NCI-H1417 (cell line): ENCODE results near the gene PYY.
"Not testable (repeated sequence)": the region's sequence is repeated elsewhere in the genome, so short reads cannot be mapped to it uniquely, and the experiment has no call there.

ENCODE experiments used
- DNase-seq, 3 experiments: peaks; one replicate each; lab custom pipeline; 2025; lab: John Stamatoyannopoulos, UW

PYY gene

DNA sequence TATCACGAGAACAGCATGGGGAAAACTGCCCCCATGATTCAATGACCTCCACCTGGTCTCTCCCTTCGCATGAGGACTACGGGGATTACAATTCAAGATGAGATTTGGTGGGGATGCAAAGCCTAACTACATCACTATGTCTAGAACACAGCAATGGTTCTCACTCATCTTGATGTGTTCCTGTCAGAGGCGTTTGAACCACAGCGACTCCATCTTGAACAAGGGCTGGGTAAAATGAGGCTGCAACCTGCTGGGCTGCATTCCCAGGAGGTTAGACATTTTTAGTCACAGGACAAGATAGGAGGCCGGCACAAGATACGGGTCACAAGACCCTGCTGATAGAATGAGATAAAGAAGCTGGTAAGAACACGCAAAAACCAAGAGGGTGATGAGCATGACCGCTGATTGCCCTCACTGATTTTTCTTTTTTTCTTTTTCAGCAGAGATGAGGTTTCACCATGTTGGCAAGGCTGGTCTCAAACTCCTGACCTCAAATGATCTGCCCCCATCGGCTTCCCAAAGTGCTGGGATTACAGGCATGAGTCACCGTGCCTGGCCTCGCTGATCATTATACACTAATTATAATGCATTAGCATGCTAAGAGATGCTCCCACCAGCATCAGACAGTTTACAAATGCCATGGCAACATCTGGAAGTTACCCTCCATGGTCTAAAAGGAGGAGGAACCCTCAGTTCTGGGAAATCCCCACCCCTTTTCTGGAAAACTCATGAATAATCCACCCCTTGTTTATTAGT lies 8.5 kb downstream of the PYY start:
- no peak for DNase-seq

GRCh38 chr17:43942051-43942685 lies 11.6 kb downstream of the PYY start, which contains the start of gene PPY:
Gene PPY, minus strand, starts transcription at chr17:43942476. Its CDS starts 822 bp downstream, at chr17:43941654.
- no peak for DNase-seq

DNA sequence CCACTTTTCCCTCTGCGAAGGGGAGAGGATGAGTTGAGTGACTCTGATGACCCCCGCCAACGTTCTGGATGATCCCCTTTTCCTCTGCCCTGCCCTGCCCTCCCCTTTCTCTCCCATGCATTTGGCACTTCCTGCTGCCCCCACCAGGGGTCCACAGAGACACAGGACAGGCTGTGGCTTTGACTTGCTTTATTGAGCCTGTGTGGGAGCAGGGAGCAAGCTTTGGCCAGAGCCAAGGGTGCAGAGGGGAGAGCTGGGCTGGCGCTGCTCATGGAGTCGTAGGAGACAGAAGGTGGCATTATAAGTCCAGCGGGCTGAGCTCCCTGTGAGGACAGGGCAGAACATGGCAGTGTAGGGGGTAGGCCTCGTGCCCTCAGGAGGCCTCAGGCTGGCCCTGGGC lies 13.1 kb downstream of the PYY start:
- peak in 2 of 3 experiments; percentile 37 to 59 for DNase-seq

- no peak for DNase-seq
Observed at GRCh38 chr17:43939886-43940285, 13.9 kb downstream of the PYY start.

DNA sequence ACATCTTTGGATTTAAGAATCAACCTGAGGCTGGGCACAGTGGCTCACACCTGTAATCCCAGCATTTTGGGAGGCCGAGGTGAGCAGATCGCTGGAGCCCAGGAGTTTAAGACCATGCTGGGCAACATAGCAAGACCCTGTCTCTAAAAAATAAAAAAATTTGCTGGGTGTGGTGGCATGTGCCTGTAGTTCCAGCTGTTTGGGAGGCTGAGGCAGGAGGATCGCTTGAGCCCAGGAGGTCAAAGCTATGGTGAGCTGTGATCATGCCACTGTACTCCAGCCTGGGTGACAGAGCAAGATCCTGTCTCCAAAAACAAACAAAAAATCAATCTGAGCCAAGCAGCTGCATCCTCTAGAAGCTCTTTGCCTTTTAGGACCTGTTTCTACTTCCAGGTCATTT lies 14.3 kb downstream of the PYY start:
- peak in 1 of 3 experiments; percentile 4 for DNase-seq

DNA sequence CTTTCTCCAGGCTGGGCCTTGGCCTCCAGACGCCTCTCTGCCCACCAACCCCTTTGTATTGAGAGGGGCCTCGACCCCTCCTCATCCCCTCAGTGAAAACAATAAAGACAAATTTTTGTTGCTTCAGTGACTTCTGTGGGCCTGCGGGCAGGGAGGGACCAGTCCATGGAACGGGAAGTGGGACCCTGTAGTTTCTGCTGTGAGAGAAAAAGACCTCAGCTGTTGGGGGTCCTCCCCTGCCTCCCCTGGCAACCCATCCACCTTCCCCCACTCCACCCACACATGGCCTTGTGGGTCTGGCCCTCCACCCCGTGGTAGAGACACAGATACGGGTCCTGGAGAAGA lies 14.9 kb downstream of the PYY start:
- no peak for DNase-seq

- no peak for DNase-seq
Observed at GRCh38 chr17:43936434-43936833, 17.3 kb downstream of the PYY start.

DNA sequence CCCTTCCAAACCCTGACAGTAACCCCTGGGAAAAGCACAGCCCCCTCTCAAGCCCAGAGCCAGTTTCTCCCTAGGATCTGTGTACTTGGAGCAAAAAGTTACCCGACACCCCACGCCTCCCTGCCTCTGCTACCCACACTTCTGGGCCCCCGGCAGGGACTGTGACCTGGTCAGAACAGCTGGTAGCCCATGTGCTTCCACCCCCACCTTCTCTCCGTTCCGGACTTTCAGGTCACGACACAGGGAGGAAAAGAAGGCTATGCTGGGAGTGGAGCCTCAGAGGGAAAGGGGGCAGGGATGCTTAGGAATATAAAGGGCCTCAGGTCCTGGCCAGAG lies 17.8 kb downstream of the PYY start:
- DNase-seq: no peak

- DNase-seq: no peak
Observed at GRCh38 chr17:43935204-43935925, 18.4 kb downstream of the PYY start.

GRCh38 chr17:43932923-43933322 lies 20.8 kb downstream of the PYY start:
- no peak for DNase-seq

GRCh38 chr17:43932357-43932756 lies 21.4 kb downstream of the PYY start:
- DNase-seq: no peak

- DNase-seq: no peak
Observed at GRCh38 chr17:43931062-43931571, 22.6 kb downstream of the PYY start.

GRCh38 chr17:43928609-43929008 lies 25.1 kb downstream of the PYY start:
- peak in 2 of 3 experiments; percentile 19 to 74 for DNase-seq

GRCh38 chr17:43927929-43928328 lies 25.8 kb downstream of the PYY start:
- not testable (repeated sequence) for DNase-seq

- no peak for DNase-seq
Observed at GRCh38 chr17:43927060-43927864, 26.5 kb downstream of the PYY start.

- no peak for DNase-seq
Observed at GRCh38 chr17:43924558-43924957, 29.2 kb downstream of the PYY start.

DNA sequence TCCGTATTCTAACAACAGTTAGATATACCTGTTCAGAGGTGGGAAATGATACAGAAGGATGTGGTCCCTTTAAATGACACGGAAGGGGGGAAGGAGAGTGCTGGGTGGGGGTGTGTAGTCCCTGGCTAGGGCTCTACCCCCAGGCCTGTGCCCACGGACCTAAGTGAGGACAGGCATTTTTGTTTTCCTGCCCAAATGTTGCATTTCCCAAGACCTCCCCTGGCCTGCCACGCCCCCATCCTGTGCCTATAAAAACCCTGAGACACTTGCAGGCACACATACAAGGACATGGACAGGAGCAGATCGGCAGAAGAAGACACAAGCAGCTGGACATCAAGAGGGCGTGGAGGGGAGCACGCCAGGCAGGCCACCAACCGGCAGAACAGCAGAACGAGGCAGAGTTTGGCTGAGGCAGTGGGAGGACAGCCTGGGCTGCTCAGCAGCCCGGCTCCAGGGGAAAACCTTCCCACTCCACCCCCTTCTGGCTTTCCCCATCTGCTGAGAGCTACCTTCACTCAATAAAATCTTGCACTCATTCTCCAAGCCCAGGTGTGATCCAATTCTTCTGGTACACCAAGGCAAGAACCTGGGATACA lies 33.1 kb downstream of the PYY start:
- no peak for DNase-seq

GRCh38 chr17:43918026-43918389 lies 35.7 kb downstream of the PYY start:
- DNase-seq: no peak

GRCh38 chr17:43917348-43918025 lies 36.3 kb downstream of the PYY start:
- no peak for DNase-seq

DNA sequence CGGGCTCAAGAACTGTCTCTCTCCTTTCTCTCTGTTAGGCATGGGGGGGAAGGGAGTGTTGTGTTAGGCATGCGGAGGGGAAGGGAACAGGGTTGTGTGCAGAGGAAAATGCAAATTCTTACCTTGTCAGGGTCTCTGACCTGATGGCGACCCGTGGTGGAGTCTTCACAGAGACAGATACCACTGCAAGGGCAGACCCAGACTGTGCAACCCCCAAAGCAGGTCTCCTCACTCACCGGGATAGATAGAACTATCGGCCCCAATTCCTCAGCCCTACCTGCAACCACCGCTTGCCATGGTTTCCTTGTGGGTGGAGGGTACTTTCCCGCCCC lies 36.8 kb downstream of the PYY start:
- no peak for DNase-seq

- DNase-seq: no peak
Observed at GRCh38 chr17:43916385-43916784, 37.4 kb downstream of the PYY start.
